Fibroblast of lung (primary cell): ENCODE results near the gene RGL4. TPM values are rescaled to one million over a fixed set of nuclear protein-coding genes. Genes with fewer than 3 reads are reported as not detected.

Experiments
- DNase-seq, 2 donors: peaks; one replicate each; pipeline versions ENCODE4 v3.0.0 to v3.0.0-alpha.2; 2010; ENCODE audit warnings: low read depth in 2 of 2
- H2AFZ ChIP-seq: 2 replicates; pipeline ENCODE4 v1.5.1; 2012; ENCODE audit warnings: low read length, control low read depth, inconsistent platforms
- H3K27ac ChIP-seq: 2 replicates; pipeline ENCODE4 v1.5.1; 2011; ENCODE audit warnings: low read length, control low read depth; ENCODE audit not compliant: insufficient read depth
- H3K27me3 ChIP-seq: 2 replicates; pipeline ENCODE4 v1.5.1; 2011; ENCODE audit warnings: mild to moderate bottlenecking, low read length; ENCODE audit not compliant: control insufficient read depth, insufficient read depth
- H3K36me3 ChIP-seq: 2 replicates; pipeline ENCODE4 v1.5.1; 2011; ENCODE audit warnings: low read length; ENCODE audit not compliant: control insufficient read depth, insufficient read depth
- H3K4me1 ChIP-seq: 2 replicates; pipeline ENCODE4 v1.5.1; 2011; ENCODE audit warnings: low read length; ENCODE audit not compliant: control insufficient read depth, insufficient read depth; ENCODE audit errors: extremely low read depth
- H3K4me2 ChIP-seq: 2 replicates; pipeline ENCODE4 v1.5.1; 2011; ENCODE audit warnings: low read length, control low read depth; ENCODE audit not compliant: insufficient read depth; ENCODE audit errors: extremely low read depth
- H3K4me3 ChIP-seq, 4 experiments: fragments of 200-600 bp in 1 of 4; sonication (generic) in 1 of 4; replicated peaks in 1 of 4; 2 replicates each; pipeline ENCODE4 v1.5.1; 2011 to 2016; ENCODE audit warnings: low read length in 4 of 4, low read depth in 3 of 4, mild to moderate bottlenecking in 3 of 4, control low read depth in 2 of 4, inconsistent platforms in 1 of 4, mixed read lengths in 1 of 4; ENCODE audit not compliant: insufficient read depth in 1 of 4; ENCODE audit errors: control extremely low read depth in 1 of 4
- H3K79me2 ChIP-seq: 2 replicates; pipeline ENCODE4 v1.5.1; 2012; ENCODE audit warnings: mild to moderate bottlenecking, low read length, inconsistent platforms; ENCODE audit not compliant: control insufficient read depth, insufficient read depth
- H3K9ac ChIP-seq: 2 replicates; pipeline ENCODE4 v1.5.1; 2011; ENCODE audit warnings: mild to moderate bottlenecking, low read length, control low read depth; ENCODE audit not compliant: insufficient read depth
- H3K9me3 ChIP-seq: 2 replicates; pipeline ENCODE4 v1.5.1; 2012; ENCODE audit warnings: low read depth, low read length; ENCODE audit not compliant: control insufficient read depth, insufficient read depth
- H4K20me1 ChIP-seq: 2 replicates; pipeline ENCODE4 v1.5.1; 2011; ENCODE audit warnings: low read length; ENCODE audit not compliant: control insufficient read depth, insufficient read depth; ENCODE audit errors: extremely low read depth
- EZH2 ChIP-seq: IDR thresholded peaks from 2 replicates; pipeline ENCODE4 v1.5.1; 2012; ENCODE audit warnings: low read length, control low read depth, mild to moderate bottlenecking; ENCODE audit errors: missing control alignments
- polyA plus RNA-seq, 2 donors: library from polyadenylated mRNA; depleted of rRNA in 1 of 2; stranded (reverse) in 1 of 2; unstranded in 1 of 2; fragments of >200 nt; gene quantifications; 2 replicates each; pipeline ENCODE4 v1.2.1, GENCODE V29; 2011 to 2012; ENCODE audit warnings: missing spikeins in 1 of 2
- total RNA-seq: library from RNA; depleted of rRNA; stranded (reverse); fragments of >200 nt; gene quantifications from 2 replicates; pipeline ENCODE4 v1.2.1, GENCODE V29; 2014
- TF ChIP-seq, protein P1 (sequence below), 2 donors: IDR thresholded peaks in 1 of 2; conservative IDR thresholded peaks in 1 of 2; 1 replicate in 1 of 2; 2 replicates in 1 of 2; pipeline ENCODE4 v1.5.1; 2011 to 2012; ENCODE audit warnings: low read length in 2 of 2, control low read depth in 1 of 2, inconsistent platforms in 1 of 2, low read depth in 1 of 2, mild to moderate bottlenecking in 1 of 2

Gene RGL4
- total and polyA plus RNA-seq, 2 donors (not counting 1 experiment from before 2014, with no cell fraction given) = not detected

DNA sequence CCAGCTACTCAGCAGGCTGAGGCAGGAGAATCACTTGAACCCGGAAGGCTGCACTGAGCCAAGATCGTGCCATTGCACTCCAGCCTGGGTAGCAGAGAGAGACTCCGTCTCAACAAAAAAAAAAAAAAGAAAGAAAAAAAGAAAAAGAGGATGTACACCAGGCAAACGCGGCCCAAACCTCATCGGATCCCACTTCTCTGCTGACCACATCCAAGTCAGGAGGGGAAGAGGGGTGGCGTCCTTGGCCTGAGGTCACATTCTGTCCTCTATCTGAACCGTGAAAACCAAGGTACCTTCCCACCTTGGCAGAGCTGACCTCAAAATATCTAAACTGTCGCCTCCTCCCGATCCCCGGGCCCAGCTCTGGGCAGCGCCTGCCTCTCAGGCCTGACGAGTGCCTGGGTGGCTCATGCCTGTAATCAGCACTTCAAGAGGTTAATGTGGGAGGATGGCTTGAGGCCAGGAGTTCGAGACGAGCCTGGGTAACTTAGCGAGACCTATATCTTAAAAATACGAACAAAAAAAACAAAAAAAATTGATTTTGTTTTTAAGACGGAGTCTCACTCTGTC is 25.1 kb downstream of the RGL4 start:
- H3K4me1 ChIP-seq = no peaks in the 10 kb centered on the region
- H3K27me3 ChIP-seq = no peaks in the 10 kb centered on the region
- H3K9ac ChIP-seq = no peak overlapping the region
- no peak overlapping the region for H3K27ac ChIP-seq
- H4K20me1 ChIP-seq = no peaks in the 10 kb centered on the region
- H3K36me3 ChIP-seq = no peaks in the 10 kb centered on the region
- TF ChIP-seq, protein P1, sequence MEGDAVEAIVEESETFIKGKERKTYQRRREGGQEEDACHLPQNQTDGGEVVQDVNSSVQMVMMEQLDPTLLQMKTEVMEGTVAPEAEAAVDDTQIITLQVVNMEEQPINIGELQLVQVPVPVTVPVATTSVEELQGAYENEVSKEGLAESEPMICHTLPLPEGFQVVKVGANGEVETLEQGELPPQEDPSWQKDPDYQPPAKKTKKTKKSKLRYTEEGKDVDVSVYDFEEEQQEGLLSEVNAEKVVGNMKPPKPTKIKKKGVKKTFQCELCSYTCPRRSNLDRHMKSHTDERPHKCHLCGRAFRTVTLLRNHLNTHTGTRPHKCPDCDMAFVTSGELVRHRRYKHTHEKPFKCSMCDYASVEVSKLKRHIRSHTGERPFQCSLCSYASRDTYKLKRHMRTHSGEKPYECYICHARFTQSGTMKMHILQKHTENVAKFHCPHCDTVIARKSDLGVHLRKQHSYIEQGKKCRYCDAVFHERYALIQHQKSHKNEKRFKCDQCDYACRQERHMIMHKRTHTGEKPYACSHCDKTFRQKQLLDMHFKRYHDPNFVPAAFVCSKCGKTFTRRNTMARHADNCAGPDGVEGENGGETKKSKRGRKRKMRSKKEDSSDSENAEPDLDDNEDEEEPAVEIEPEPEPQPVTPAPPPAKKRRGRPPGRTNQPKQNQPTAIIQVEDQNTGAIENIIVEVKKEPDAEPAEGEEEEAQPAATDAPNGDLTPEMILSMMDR (conservative IDR thresholded peaks at IDR 0.05 in 1 of 2, IDR thresholded peaks at IDR 0.05 in 1 of 2; ENCODE audit: low read depth in 1 of 2, low read length in 2 of 2) = no peak
- TF ChIP-seq EZH2 = no peak
- DNase-seq = peak in 1 of 2 donors; percentile 3
- peak overlapping the region in 1 of 4 experiments; percentile 74 for H3K4me3 ChIP-seq
- H2AFZ ChIP-seq = no peak overlapping the region
- H3K9me3 ChIP-seq = no peaks in the 10 kb centered on the region
- H3K4me2 ChIP-seq = no peak overlapping the region
- peaks cover 4% of the 10 kb centered on the region for H3K79me2 ChIP-seq

DNA sequence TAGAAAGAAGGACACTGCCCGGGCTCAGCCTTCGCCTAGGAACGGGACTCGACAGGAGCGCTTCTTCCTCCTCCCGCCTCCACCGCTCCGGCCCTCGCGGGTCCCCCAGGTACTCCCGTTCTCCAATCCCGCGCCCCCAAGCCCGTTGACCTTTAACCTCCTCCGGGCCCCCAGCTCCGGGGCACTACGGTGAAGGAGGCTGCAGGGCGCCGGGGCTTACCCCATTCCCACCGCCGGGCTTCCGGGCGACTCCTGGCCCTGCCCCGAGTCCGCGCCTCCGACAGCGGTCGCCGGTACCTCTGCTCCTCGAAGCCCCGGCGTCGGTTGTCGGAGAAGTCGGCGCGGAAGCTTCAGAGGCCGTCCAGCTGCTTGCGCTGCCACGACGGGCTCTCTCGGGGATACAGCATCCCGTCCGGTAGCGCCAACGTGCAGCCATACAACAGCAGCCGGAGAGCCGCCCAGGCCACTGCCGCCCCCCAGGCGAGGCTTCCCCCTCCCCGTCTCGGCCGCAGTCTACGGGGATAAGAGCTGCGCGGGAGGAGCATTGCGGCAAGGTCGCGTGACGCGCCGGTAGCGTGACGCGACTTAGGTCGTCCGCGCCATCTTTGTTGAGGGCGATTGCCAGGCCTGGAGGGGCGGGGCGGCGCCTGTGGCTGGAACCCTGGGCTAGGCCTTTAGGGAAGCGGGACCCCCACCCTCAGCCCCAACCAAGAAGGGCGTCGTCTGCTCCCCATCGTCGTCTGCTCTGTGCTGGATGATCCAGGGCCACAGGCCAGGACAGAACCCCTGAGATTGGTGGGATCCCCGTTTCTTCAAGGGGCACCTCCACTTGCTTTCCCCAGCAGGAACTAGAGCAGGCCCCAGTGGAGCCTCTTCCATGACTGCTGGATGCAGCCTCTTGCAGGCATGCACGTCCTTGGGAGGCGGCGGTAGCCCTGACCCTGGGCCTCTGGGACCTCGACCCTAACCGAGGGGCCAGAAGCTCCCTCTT is 26.3 kb downstream of the RGL4 start:
- Histone ChIP-seq H3K4me2 (peak overlapping the region; percentile 66), H3K79me2 (peaks cover 4% of the 10 kb centered on the region), H3K27me3 (no peaks in the 10 kb centered on the region)

More for the DNA sequence above, 26.3 kb downstream of the RGL4 start:
- DNase-seq = peak; percentile 86 to 89
- Histone ChIP-seq H3K4me3 (peak overlapping the region; percentile 73 to 86 (median 79)), H3K4me1 (no peaks in the 10 kb centered on the region), H2AFZ (peak overlapping the region; percentile 92), H3K36me3 (no peaks in the 10 kb centered on the region), H3K27ac (peak overlapping the region; percentile 66), H3K9ac (peak overlapping the region; percentile 79), H3K9me3 (no peaks in the 10 kb centered on the region), H4K20me1 (no peaks in the 10 kb centered on the region)
- TF ChIP-seq, protein P1 (conservative IDR thresholded peaks at IDR 0.05 in 1 of 2, IDR thresholded peaks at IDR 0.05 in 1 of 2; ENCODE audit: low read depth in 1 of 2, low read length in 2 of 2) = no peak
- TF ChIP-seq EZH2 = no peak
